Astrocyte of the cerebellum (primary cell): ENCODE results near the gene IGFLR1.
A peak's percentile ranks its signal among the peaks of the same experiment; 100 is the strongest.

ENCODE experiments used
- DNase-seq: peaks from one replicate; pipeline ENCODE4 v3.0.0-alpha.2; 2011; ENCODE audit warnings: low read depth
- H3K4me3 ChIP-seq: 2 replicates; pipeline ENCODE4 v1.5.1; 2011; ENCODE audit warnings: mild to moderate bottlenecking, low read depth, low read length, moderate library complexity
- CTCF ChIP-seq: IDR thresholded peaks from 2 replicates; pipeline ENCODE4 v1.5.1; 2012; ENCODE audit warnings: low read length, low read depth, moderate library complexity, mild to moderate bottlenecking; ENCODE audit errors: missing control alignments
- in situ Hi-C: cut with HindIII; loops from 2 replicates; pipeline ENCODE4 v1.10.0; 2017; ENCODE audit warnings: low sequenced_read_pairs

The IGFLR1 gene

DNA sequence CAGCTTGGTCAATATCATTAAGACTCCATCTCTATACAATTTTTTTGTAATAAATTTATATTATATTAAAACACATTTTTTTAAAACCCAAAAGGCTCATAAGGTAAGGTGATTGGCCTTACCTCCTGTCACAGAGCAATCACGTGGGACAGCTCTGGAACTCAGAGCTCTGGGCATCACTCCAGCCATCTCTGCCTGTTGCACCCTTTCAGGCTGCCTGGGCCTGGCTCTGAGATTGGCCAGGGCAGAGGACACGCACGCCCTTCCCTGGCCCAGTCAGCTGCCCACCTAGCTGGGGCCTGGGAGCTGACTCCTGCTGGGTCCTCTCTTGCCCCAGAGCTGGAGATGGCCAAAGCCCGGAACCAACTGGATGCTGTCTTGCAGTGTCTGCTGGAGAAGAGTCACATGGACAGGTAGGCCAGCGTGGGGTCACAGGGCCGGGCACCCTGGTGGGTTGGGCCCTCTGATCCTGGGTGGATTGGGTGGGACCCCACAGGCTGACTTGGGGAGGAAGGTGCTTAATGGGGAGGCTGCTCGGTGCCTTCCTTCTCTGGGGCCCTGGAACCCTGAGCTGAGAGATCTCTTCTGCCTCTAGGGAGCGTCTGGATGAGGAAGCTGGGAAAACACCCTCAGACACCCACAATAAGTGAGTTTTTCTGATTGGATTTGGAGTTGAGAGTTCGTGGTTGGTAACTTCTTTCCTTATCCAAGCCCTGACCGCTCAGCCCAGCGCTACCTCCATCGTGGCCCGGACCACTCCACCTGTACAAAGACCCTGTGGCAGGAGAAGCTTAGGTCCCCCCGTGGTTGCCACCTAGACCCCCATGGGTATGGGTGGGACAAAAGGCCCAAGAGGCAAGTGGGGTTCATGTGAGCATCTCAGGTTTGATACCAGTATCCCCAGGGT, 9.8 kb upstream of the IGFLR1 start:
- H3K4me3 ChIP-seq, result no peak overlapping the region
- TF ChIP-seq CTCF, result no peak
- DNase-seq, result no peak
- in situ Hi-C loops, result no loop called here

DNA sequence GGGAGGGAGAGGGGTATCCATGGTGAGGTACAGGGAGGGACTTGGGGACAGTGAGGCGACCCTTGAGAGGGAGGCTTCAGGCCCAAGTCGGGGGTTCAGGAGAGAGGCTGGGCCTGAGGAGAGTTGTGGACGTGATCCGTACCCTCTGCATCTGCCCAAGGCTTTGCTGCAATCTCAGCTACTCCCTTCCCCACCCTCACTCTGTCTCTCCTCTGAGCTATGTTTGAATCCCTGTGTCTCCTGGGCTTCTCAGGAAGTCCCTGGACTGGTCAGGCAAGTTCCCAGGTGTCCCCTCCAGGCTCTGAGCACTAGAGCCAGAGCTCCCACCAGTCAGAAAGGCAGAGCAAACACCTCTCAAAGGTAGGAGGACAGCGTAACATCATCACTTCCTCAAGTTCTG, 7.9 kb upstream of the IGFLR1 start:
- no peak for DNase-seq
- no peak for TF ChIP-seq CTCF
- in situ Hi-C loops, result no loop called here
- H3K4me3 ChIP-seq, result no peak overlapping the region

DNA sequence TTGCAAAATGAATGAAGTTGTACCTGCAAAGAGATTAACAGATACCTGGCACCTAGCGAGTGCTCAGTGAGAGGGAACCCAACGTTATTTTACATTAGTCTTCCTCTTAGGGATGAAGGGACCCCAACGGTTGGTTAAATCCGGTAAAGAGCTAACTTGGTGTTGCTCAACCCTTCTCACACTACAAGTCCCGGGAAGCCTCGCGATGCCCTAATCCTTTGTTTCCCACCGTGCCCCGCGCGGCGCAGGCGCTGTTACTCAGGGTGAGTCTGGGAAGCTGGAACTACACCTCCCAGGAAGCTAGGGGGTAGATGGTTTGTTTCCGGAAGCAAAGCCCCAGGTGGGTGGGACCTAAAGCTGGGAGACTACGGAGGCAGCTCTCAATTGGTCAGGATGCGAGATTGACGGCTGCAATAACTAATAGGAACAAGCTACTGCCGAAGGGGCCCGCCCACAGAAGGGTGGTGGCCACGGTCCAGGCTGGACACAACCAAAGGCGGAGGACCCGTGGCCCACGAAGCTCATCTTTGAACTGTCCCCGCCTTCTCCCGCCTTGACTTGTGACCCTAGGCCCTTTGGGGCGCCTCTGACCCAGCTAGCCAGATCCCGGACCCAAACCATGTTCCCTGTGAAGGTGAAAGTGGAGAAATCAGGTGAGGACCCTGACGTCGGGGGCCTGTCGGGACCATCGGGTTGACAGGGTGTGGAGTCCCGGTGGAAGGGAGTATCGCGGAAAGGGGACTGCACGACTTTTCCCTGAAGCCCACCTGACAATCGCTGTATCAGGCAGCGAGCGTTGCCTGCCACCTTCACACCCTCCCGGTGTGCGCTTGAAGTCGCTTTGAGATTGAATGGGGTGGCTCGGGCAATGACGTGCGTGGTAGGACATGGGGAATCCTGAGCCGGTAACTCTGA, 6.1 kb upstream of the IGFLR1 start, which contains the start of gene LIN37:
LIN37 (plus strand) TSS at position 471 of the 915 bp plus-strand sequence; CDS start at position 620, 149 bp downstream.
- peak within 1 kb of the TSS; percentile 94 for H3K4me3 ChIP-seq
- peak; percentile 100 for DNase-seq
- in situ Hi-C loops, result no loop called here
- no peak for TF ChIP-seq CTCF

GRCh38 chr19:35746531-35746930, 4.3 kb upstream of the IGFLR1 start:
- in situ Hi-C loops, result no loop called here
- no peak for TF ChIP-seq CTCF
- DNase-seq, result no peak
- H3K4me3 ChIP-seq, result peak overlapping the region; percentile 71

GRCh38 chr19:35746087-35746462, 3.8 kb upstream of the IGFLR1 start:
- H3K4me3 ChIP-seq, result peak overlapping the region; percentile 71
- TF ChIP-seq CTCF, result no peak
- no peak for DNase-seq
- in situ Hi-C loops, result no loop called here

GRCh38 chr19:35745328-35746086, 3.3 kb upstream of the IGFLR1 start, which contains the start of the genes PSENEN and U2AF1L4:
Gene PSENEN (plus strand): TSS chr19:35745651. CDS start chr19:35745931, 280 bp downstream.
Gene U2AF1L4 (minus strand): TSS chr19:35745418. CDS start chr19:35745391, 27 bp downstream.
- peak; percentile 99 for DNase-seq
- TF ChIP-seq CTCF, result no peak
- H3K4me3 ChIP-seq, result peak within 1 kb of the TSS; percentile 71
- in situ Hi-C loops, result no loop called here
